GM12891 (cell line): ENCODE results near the gene EDC4.

Experiments used
- DNase-seq: peaks from one replicate; pipeline ENCODE4 v3.0.0; 2011; ENCODE audit warnings: low spot score; ENCODE audit not compliant: insufficient read length
- FAIRE-seq: peaks from 2 replicates; lab custom pipeline; 2011; peaks lifted over from hg19 to GRCh38; lab: Jason Lieb, UNC
- PAX5 ChIP-seq: IDR thresholded peaks from 2 replicates; pipeline ENCODE4 v1.6.1; 2011; ENCODE audit warnings: low read length, moderate library complexity, mild to moderate bottlenecking; ENCODE audit not compliant: insufficient read depth, severe bottlenecking
- POLR2A ChIP-seq: IDR thresholded peaks from 2 replicates; pipeline ENCODE4 v1.6.1; 2011; ENCODE audit warnings: low read depth, low read length, control low read depth
- POLR2AphosphoS5 ChIP-seq: IDR thresholded peaks from 2 replicates; pipeline ENCODE4 v1.6.1; 2011; ENCODE audit warnings: low read depth, low read length, control low read depth
- POU2F2 ChIP-seq: IDR thresholded peaks from 2 replicates; pipeline ENCODE4 v1.6.1; 2011; ENCODE audit warnings: low read depth, mild to moderate bottlenecking, control low read depth, low read length, moderate library complexity
- SPI1 ChIP-seq: IDR thresholded peaks from 2 replicates; pipeline ENCODE4 v1.6.1; 2011; ENCODE audit warnings: low read depth, low read length, control low read depth
- TAF1 ChIP-seq: IDR thresholded peaks from 2 replicates; pipeline ENCODE4 v1.6.1; 2011; ENCODE audit warnings: low read depth, low read length, control low read depth

EDC4 gene

DNA sequence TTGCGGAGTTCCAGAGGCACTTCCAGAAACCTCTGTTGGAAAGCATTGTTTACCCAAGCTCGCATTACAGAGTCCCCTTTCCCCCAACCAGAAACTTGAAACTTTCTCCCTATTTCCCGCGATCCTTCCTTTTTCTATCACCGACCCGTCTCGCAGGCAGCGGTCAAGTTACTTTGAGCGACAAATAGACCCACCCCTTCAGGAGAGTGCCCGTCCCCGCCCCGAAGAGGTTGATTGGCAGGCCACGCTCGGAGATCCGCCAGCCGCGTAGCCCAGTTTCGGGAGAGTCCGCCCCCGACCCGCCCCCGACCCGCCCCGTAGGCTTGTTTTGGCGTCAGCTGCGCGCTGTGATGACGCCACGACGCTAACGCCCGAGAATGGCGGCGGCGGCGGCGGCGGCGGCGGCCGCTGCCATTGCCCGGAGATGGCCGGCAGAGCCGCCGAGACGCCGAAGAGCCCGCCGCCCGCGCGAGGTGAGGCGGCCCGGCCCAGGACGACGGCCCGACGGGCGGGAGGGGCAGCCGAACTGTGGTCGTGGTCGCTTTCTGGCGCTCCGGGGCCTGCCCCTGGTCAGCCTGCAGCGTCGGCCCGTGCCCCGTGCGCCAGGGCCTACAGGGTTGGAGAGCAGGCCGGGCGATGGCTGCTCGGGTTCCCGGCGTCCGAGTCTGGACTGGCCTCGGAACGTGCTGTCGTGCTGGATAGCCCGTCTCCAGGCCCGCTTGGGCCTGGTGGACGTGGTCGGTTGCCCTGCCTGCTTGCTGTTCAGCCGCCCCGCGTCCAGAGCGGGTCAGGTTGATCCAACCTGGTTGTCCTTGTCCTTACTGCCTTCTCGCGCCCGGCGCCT is 20.3 kb downstream of the EDC4 start, which contains the start of gene PSKH1:
Gene PSKH1, plus strand, starts transcription at position 356 of the 844 bp plus-strand sequence. CDS start 15,496 bp downstream, outside the sequence.
- FAIRE-seq, result peak; percentile 59
- peak; percentile 99 for DNase-seq
- TF ChIP-seq PAX5 (no peak), POLR2A (peak; percentile 39), POLR2AphosphoS5 (no peak)

- TF ChIP-seq TAF1 (no peak), SPI1 (no peak), POLR2AphosphoS5 (no peak), POU2F2 (no peak), PAX5 (no peak), POLR2A (no peak)
- DNase-seq (no peak), FAIRE-seq (no peak)
Measured at GRCh38 chr16:67893743-67894399, 21.0 kb downstream of the EDC4 start.

DNA sequence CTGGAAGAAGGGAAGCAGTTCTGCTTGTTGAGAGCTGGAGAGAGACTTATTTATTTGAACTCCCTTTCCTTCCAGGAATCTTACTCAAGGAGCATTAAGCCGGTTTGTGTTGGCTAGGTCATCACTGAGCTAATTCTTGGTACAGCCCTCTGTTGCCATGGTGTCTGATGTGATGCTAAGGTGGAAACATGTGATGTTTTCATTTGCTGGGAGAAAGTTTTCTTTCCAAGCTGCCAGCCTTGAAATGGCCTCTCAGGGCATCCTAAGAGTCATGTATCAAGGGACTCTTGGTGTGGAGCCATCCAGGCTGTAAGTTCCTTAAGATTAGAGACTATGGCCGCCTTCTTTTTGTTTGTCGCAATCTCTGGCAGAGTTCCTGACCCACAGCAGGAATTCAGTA is 24.4 kb downstream of the EDC4 start:
- no peak for FAIRE-seq
- no peak for TF ChIP-seq POLR2A
- no peak for TF ChIP-seq POLR2AphosphoS5
- TF ChIP-seq TAF1, result no peak
- no peak for TF ChIP-seq POU2F2
- no peak for TF ChIP-seq SPI1
- TF ChIP-seq PAX5, result no peak
- DNase-seq, result no peak

DNA sequence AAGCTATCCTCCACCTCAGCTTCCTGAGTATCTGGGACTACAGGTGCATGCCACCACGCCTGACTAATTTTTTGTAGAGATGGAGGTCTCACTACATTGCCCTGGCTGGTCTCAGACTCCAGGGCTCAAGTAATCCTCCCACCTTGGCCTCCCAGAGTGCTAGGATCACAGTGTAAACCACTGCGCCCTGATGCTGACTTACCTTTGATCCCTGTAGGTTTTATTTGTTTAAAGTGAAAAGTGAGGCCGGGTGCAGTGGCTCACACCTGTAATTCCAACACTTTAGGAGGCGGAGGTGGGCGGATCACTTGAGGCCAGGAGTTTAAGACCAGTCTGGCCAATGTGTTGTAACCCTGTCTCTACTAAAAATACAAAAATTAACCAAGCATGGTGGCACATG is 28.9 kb downstream of the EDC4 start:
- TF ChIP-seq TAF1 (no peak), PAX5 (no peak), POLR2AphosphoS5 (no peak)
- DNase-seq (no peak), FAIRE-seq (no peak)

DNA sequence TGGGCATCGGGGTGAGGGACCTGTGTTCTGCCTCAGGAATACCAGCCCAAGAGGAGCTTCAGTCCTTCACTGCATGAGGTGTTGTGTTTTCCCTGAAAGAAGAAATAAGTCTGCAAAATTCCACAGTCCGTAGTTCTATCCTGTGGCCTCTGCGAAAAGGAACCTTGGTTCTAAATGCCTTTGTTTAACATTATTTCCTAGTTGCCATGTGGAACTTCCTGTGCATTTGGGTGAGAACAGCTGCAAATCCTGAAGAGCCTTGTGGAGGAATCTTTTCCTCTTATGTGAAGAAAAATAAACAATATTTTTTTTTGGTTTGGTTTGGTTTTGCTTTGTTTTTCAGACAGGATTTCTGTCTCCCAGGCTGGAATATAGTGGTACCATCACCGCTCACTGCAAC is 30.0 kb downstream of the EDC4 start:
- TF ChIP-seq POU2F2 (no peak), TAF1 (no peak), POLR2A (no peak), PAX5 (no peak), POLR2AphosphoS5 (no peak), SPI1 (no peak)
- FAIRE-seq (no peak), DNase-seq (no peak)

DNA sequence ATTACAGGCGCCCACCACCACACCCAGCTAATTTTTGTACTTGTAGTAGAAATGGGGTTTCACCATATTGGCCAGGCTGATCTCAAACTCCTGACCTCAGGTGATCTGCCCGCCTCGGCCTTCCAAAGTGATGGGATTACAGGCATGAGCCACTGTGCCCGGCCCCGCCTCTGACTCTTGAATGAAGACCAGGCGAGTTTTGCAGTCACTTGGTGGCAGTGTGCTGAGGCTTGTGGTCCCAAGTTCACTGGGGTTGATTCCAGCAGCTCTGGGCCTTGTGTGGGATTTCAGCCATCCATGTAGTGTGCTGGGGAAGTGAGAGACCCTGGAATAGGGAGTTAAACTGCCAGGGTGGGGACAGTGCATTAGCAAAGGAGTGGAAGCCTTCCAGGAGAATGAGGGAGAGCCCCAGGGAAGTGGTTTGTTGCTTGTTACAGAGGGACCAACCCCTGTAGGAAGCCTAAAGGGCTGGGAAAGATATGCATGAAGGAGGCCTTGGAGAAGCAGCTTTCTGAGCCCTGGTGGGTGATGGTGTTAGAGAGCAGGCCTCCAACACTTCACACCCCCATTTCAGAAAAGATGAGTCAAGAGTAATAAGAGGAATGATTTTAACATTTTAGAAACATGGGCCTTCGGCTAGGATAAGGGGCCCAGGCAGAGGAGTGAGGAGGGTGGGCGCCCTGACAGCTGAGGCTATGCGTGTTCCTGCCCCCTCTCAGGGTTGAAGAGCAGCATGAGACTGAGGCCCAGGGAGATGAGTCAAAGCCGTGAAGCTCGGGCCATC is 34.7 kb downstream of the EDC4 start:
- no peak for DNase-seq
- TF ChIP-seq POU2F2 (no peak), POLR2A (no peak), PAX5 (no peak), POLR2AphosphoS5 (no peak), SPI1 (no peak), TAF1 (no peak)
- no peak for FAIRE-seq

DNA sequence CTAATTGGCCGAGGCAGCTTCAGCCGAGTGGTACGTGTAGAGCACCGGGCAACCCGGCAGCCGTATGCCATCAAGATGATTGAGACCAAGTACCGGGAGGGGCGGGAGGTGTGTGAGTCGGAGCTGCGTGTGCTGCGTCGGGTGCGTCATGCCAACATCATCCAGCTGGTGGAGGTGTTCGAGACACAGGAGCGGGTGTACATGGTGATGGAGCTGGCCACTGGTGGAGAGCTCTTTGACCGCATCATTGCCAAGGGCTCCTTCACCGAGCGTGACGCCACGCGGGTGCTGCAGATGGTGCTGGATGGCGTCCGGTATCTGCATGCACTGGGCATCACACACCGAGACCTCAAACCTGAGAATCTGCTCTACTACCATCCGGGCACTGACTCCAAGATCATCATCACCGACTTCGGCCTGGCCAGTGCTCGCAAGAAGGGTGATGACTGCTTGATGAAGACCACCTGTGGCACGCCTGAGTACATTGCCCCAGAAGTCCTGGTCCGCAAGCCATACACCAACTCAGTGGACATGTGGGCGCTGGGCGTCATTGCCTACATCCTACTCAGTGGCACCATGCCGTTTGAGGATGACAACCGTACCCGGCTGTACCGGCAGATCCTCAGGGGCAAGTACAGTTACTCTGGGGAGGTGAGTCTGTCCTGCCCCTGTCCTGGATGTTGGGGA is 36.3 kb downstream of the EDC4 start:
- DNase-seq (no peak), FAIRE-seq (no peak)
- TF ChIP-seq POLR2A (no peak), POLR2AphosphoS5 (no peak), POU2F2 (no peak), PAX5 (no peak), SPI1 (no peak), TAF1 (no peak)

DNA sequence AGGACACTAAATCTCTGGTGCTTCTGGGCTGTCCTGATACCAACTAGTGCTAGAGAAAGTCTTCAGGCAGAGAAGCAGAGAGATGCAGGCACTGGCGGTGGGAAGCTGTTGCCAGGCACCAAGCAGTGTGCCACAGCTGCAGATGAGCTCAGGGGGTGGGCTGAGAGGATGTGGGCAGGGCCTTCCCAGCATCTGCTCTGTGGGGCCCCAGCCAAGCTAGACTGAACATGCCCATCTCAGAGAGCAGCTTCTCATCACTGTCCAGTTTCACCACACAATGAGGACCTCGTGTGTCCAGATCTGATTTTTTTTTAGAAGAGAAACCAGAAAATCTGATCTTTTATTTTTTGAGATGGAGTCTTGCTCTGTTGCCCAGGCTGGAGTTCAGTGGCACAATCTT is 37.3 kb downstream of the EDC4 start:
- no peak for FAIRE-seq
- no peak for DNase-seq

More for the DNA sequence above, 37.3 kb downstream of the EDC4 start:
- no peak for TF ChIP-seq POLR2AphosphoS5
- no peak for TF ChIP-seq PAX5
- TF ChIP-seq TAF1, result no peak
- no peak for TF ChIP-seq POLR2A
- no peak for TF ChIP-seq POU2F2
- no peak for TF ChIP-seq SPI1
